Measurements from ENCODE around the gene LSP1.

LSP1 gene

GRCh38 chr11:1920128-1920908 lies 67.4 kb downstream of the LSP1 start:
- no peak for DNase-seq

GRCh38 chr11:1920909-1921573 lies 68.2 kb downstream of the LSP1 start:
- DNase-seq: no peak

GRCh38 chr11:1921574-1922141 lies 68.8 kb downstream of the LSP1 start:
- no peak for DNase-seq

GRCh38 chr11:1922481-1923081 lies 69.7 kb downstream of the LSP1 start:
- no peak for DNase-seq

GRCh38 chr11:1923201-1923956 lies 70.5 kb downstream of the LSP1 start:
- no peak for DNase-seq

GRCh38 chr11:1924181-1924580 lies 71.3 kb downstream of the LSP1 start:
- DNase-seq: no peak

GRCh38 chr11:1924646-1925372 lies 71.9 kb downstream of the LSP1 start:
- DNase-seq: no peak

GRCh38 chr11:1925373-1926155 lies 72.7 kb downstream of the LSP1 start:
- DNase-seq: no peak

- DNase-seq: no peak
These were observed 73.5 kb downstream of the LSP1 start for GRCh38 chr11:1926156-1927025.

GRCh38 chr11:1927026-1927847 lies 74.4 kb downstream of the LSP1 start:
- DNase-seq: no peak

GRCh38 chr11:1927848-1928469 lies 75.1 kb downstream of the LSP1 start:
- no peak for DNase-seq

- no peak for DNase-seq
These were observed 75.6 kb downstream of the LSP1 start for GRCh38 chr11:1928470-1928890.

- DNase-seq: no peak
These were observed 76.1 kb downstream of the LSP1 start for GRCh38 chr11:1928891-1929541.

- DNase-seq: no peak
These were observed 77.0 kb downstream of the LSP1 start for GRCh38 chr11:1929621-1930461.

GRCh38 chr11:1930462-1930830 lies 77.6 kb downstream of the LSP1 start:
- no peak for DNase-seq

GRCh38 chr11:1931341-1932104 lies 78.6 kb downstream of the LSP1 start:
- no peak for DNase-seq

GRCh38 chr11:1932105-1932480 lies 79.2 kb downstream of the LSP1 start:
- DNase-seq: no peak
